GM12878 (cell line): ENCODE measurements around the gene TMEM174. TPM values are rescaled to one million over a fixed set of nuclear protein-coding genes. Genes with fewer than 3 reads are reported as not detected.
A peak's percentile ranks its signal among the peaks of the same experiment; 100 is the strongest.

Source experiments
- BACH1 ChIP-seq: fragments of 450-650 bp; IDR thresholded peaks from 2 replicates; pipeline ENCODE4 v1.6.1; 2017; ENCODE audit warnings: mild to moderate bottlenecking, borderline replicate concordance
- BHLHE40 ChIP-seq, 2 experiments: fragments of 450-650 bp in 1 of 2; IDR thresholded peaks; 2 replicates each; pipeline ENCODE4 v1.6.1; 2011 to 2017; ENCODE audit warnings: low read depth in 2 of 2, borderline replicate concordance in 1 of 2, improper control_type of control experiment in 1 of 2, low read length in 1 of 2, mild to moderate bottlenecking in 1 of 2
- BMI1 ChIP-seq: fragments of 450-650 bp; IDR thresholded peaks from 2 replicates; pipeline ENCODE4 v1.6.1; 2016; ENCODE audit warnings: mild to moderate bottlenecking, moderate library complexity, borderline replicate concordance
- ETV6 ChIP-seq, 2 experiments: fragments of 450-650 bp in 1 of 2; IDR thresholded peaks in 1 of 2; conservative IDR thresholded peaks in 1 of 2; 2 replicates each; pipeline ENCODE4 v1.6.1; 2014; ENCODE audit warnings: antibody characterized with exemption in 1 of 2, borderline replicate concordance in 1 of 2, low read depth in 1 of 2, mild to moderate bottlenecking in 1 of 2, moderate library complexity in 1 of 2
- HCFC1 ChIP-seq: fragments of 150-350 bp; IDR thresholded peaks from 2 replicates; pipeline ENCODE4 v1.6.1; 2014; ENCODE audit warnings: low read length
- IKZF1 ChIP-seq: fragments of 450-650 bp; conservative IDR thresholded peaks from 2 replicates; pipeline ENCODE4 v1.6.1; 2017; ENCODE audit warnings: antibody characterized with exemption, mild to moderate bottlenecking
- KDM1A ChIP-seq: fragments of 200-600 bp; sonication (generic); IDR thresholded peaks from 2 replicates; pipeline ENCODE4 v1.6.1; 2016; ENCODE audit warnings: borderline replicate concordance
- NFXL1 ChIP-seq: fragments of 450-650 bp; IDR thresholded peaks from 2 replicates; pipeline ENCODE4 v1.6.1; 2017; ENCODE audit warnings: antibody characterized with exemption, mild to moderate bottlenecking, borderline replicate concordance
- NR2C1 ChIP-seq: fragments of 450-650 bp; IDR thresholded peaks from 2 replicates; pipeline ENCODE4 v1.6.1; 2017; ENCODE audit warnings: antibody characterized with exemption, mild to moderate bottlenecking, moderate library complexity
- NRF1 ChIP-seq: conservative IDR thresholded peaks from 2 replicates; pipeline ENCODE4 v1.6.1; 2011; ENCODE audit warnings: mild to moderate bottlenecking, low read depth, low read length, improper control_type of control experiment
- PML ChIP-seq: IDR thresholded peaks from 2 replicates; pipeline ENCODE4 v1.6.1; 2012; ENCODE audit warnings: low read length, inconsistent platforms
- RAD21 ChIP-seq: IDR thresholded peaks from 2 replicates; pipeline ENCODE4 v1.6.1; 2011; ENCODE audit warnings: mild to moderate bottlenecking, low read depth, low read length, moderate library complexity; ENCODE audit not compliant: insufficient read depth
- RB1 ChIP-seq: fragments of 450-650 bp; formaldehyde crosslinking; IDR thresholded peaks from 2 replicates; pipeline ENCODE4 v1.6.1; 2017; ENCODE audit warnings: mild to moderate bottlenecking, borderline replicate concordance
- SMARCA5 ChIP-seq: fragments of 450-650 bp; IDR thresholded peaks from 2 replicates; pipeline ENCODE4 v1.6.1; 2017; ENCODE audit warnings: mild to moderate bottlenecking
- SMC3 ChIP-seq: IDR thresholded peaks from 2 replicates; pipeline ENCODE4 v1.6.1; 2011; ENCODE audit warnings: low read length, improper control_type of control experiment, borderline replicate concordance
- SP1 ChIP-seq: IDR thresholded peaks from one replicate; pipeline ENCODE4 v1.6.1; 2011; ENCODE audit warnings: low read depth, low read length
- SUPT20H ChIP-seq: IDR thresholded peaks from 2 replicates; pipeline ENCODE4 v1.6.1; 2011; ENCODE audit warnings: low read depth, mild to moderate bottlenecking, low read length, moderate library complexity, borderline replicate concordance; ENCODE audit not compliant: control insufficient read depth
- YY1 ChIP-seq: IDR thresholded peaks from 2 replicates; pipeline ENCODE4 v1.6.1; 2011; ENCODE audit warnings: low read depth, mild to moderate bottlenecking, low read length
- ZNF622 ChIP-seq: fragments of 450-650 bp; IDR thresholded peaks from 2 replicates; pipeline ENCODE4 v1.6.1; 2017; ENCODE audit warnings: mild to moderate bottlenecking, inconsistent platforms
- polyA plus RNA-seq, 11 experiments: library from polyadenylated mRNA; depleted of rRNA in 4 of 11; unstranded in 6 of 11; stranded (reverse) in 5 of 11; fragments of >200 nt; fragmentation: Nextera tagmentation in 4 of 11; fragmentation: Illumina TruSeq in 1 of 11; extraction: Ambion mirVana in 4 of 11; extraction: Trizol in 1 of 11; gene quantifications; 1 replicate in 1 of 11; 2 replicates in 10 of 11; pipeline versions ENCODE4 v1.2.1 to v1.2.3, GENCODE V29; 2011 to 2016; ENCODE audit warnings: inconsistent platforms in 2 of 11, missing spikeins in 2 of 11, low read depth in 1 of 11
- total RNA-seq, 4 experiments: library from RNA; depleted of rRNA in 3 of 4; stranded (reverse); fragments of >200 nt in 3 of 4; fragmentation: Illumina TruSeq in 1 of 4; extraction: Trizol in 1 of 4; gene quantifications; 2 replicates each; pipeline versions ENCODE4 v1.2.1 to v1.2.3, GENCODE V29; 2013 to 2021
- TF ChIP-seq, protein P1 (sequence below): fragments of 450-650 bp; IDR thresholded peaks from 2 replicates; pipeline ENCODE4 v1.6.1; 2014; ENCODE audit warnings: mild to moderate bottlenecking
- TF ChIP-seq, protein P2 (sequence below), 3 experiments: IDR thresholded peaks in 2 of 3; conservative IDR thresholded peaks in 1 of 3; 2 replicates each; pipeline ENCODE4 v1.5.1; 2011; ENCODE audit warnings: low read depth in 3 of 3, low read length in 3 of 3, mild to moderate bottlenecking in 3 of 3, control low read depth in 2 of 3, moderate library complexity in 2 of 3, inconsistent platforms in 1 of 3, mixed read lengths in 1 of 3; ENCODE audit not compliant: control insufficient read depth in 2 of 3, insufficient read depth in 1 of 3; ENCODE audit errors: extremely low read depth in 1 of 3
- TF ChIP-seq, protein P3 (sequence below): fragments of 450-650 bp; IDR thresholded peaks from 2 replicates; pipeline ENCODE4 v1.6.1; 2017; ENCODE audit warnings: mild to moderate bottlenecking, moderate library complexity
- TF ChIP-seq, protein P4 (sequence below): IDR thresholded peaks from 2 replicates; pipeline ENCODE4 v1.6.1; 2012; ENCODE audit warnings: low read depth, low read length, improper control_type of control experiment

TMEM174 gene
- total and polyA plus RNA-seq, 10 of the 15 experiments (the other 5 are each of a cell fraction or from before 2014, with no cell fraction given) = not detected

DNA sequence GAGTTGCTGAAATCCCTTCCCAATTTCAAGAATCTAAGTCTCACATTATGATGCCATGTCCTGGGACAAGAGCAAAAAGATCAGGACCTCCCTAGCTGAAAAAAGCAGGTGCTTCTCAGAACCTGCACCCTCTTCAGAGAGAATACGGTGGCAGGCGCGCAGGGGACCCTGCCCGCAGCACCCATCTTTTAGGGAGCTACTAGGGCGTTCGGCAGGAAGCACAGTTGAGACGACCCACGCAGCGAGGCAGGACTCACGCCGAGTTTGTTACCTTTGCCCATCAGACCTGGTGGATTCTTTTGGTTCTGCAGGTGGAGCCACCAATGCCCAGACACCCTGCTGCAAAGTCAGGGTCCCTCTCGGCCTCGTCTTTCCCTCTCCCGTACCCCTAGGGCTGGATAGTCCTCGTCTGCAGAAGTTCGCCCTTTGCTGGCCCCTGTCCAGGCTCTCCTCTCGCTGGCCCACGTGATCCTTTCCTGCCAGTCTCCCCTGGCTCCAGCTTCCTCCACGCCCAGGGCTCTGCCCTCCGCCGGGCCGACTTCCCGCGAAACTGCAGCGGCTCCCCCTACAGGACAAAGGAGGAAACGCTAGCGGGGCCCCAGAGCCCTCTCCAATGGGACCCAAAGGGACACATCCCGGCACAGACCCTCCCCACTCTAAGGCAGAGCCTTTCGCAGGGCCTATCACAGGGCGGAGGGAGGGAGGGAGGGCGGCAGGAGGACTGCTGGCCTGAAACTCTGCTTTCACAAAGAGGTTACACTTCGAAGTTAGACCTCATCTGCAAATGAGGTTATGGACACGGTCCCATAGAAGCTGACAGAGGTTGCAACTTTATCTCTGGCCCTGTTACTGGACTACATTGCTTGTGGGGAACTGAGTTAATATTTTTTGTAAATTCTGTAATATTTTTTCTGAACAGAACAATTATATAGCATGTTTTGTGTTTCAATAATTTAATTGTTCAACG, 28.8 kb downstream of the TMEM174 start (continued):
- TF ChIP-seq, protein P1, sequence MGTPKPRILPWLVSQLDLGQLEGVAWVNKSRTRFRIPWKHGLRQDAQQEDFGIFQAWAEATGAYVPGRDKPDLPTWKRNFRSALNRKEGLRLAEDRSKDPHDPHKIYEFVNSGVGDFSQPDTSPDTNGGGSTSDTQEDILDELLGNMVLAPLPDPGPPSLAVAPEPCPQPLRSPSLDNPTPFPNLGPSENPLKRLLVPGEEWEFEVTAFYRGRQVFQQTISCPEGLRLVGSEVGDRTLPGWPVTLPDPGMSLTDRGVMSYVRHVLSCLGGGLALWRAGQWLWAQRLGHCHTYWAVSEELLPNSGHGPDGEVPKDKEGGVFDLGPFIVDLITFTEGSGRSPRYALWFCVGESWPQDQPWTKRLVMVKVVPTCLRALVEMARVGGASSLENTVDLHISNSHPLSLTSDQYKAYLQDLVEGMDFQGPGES = no peak
- TF ChIP-seq ETV6 (conservative IDR thresholded peaks at IDR 0.05 in 1 of 2, IDR thresholded peaks at IDR 0.05 in 1 of 2; ENCODE audit: borderline replicate concordance in 1 of 2, low read depth in 1 of 2) (no peak), NFXL1 (no peak), KDM1A (no peak), HCFC1 (no peak), PML (no peak), NR2C1 (no peak), RB1 (peak; percentile 41; the same call in 1 of the 2 replicates), BMI1 (no peak), IKZF1 (0 out of 2 replicates have a peak, but pooled peaks have one; percentile 15), BHLHE40 (IDR thresholded peaks at IDR 0.05; ENCODE audit: borderline replicate concordance in 1 of 2, low read depth in 2 of 2, low read length in 1 of 2) (peak in 1 of 2 experiments; percentile 31; a peak in 1 of 4 replicates), YY1 (no peak), RAD21 (peak; percentile 61), BACH1 (no peak), ZNF622 (no peak), NRF1 (no peak), SMC3 (peak; percentile 46; the same call in 1 of the 2 replicates), SP1 (no peak), SMARCA5 (no peak), SUPT20H (no peak)
- TF ChIP-seq, protein P2, sequence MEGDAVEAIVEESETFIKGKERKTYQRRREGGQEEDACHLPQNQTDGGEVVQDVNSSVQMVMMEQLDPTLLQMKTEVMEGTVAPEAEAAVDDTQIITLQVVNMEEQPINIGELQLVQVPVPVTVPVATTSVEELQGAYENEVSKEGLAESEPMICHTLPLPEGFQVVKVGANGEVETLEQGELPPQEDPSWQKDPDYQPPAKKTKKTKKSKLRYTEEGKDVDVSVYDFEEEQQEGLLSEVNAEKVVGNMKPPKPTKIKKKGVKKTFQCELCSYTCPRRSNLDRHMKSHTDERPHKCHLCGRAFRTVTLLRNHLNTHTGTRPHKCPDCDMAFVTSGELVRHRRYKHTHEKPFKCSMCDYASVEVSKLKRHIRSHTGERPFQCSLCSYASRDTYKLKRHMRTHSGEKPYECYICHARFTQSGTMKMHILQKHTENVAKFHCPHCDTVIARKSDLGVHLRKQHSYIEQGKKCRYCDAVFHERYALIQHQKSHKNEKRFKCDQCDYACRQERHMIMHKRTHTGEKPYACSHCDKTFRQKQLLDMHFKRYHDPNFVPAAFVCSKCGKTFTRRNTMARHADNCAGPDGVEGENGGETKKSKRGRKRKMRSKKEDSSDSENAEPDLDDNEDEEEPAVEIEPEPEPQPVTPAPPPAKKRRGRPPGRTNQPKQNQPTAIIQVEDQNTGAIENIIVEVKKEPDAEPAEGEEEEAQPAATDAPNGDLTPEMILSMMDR (IDR thresholded peaks at IDR 0.05 in 2 of 3, conservative IDR thresholded peaks at IDR 0.05 in 1 of 3; ENCODE audit: control insufficient read depth in 2 of 3, extremely low read depth in 1 of 3, insufficient read depth in 1 of 3, low read depth in 3 of 3, low read length in 3 of 3) = peak; percentile 69 to 90 (median 80)
- TF ChIP-seq, protein P3, sequence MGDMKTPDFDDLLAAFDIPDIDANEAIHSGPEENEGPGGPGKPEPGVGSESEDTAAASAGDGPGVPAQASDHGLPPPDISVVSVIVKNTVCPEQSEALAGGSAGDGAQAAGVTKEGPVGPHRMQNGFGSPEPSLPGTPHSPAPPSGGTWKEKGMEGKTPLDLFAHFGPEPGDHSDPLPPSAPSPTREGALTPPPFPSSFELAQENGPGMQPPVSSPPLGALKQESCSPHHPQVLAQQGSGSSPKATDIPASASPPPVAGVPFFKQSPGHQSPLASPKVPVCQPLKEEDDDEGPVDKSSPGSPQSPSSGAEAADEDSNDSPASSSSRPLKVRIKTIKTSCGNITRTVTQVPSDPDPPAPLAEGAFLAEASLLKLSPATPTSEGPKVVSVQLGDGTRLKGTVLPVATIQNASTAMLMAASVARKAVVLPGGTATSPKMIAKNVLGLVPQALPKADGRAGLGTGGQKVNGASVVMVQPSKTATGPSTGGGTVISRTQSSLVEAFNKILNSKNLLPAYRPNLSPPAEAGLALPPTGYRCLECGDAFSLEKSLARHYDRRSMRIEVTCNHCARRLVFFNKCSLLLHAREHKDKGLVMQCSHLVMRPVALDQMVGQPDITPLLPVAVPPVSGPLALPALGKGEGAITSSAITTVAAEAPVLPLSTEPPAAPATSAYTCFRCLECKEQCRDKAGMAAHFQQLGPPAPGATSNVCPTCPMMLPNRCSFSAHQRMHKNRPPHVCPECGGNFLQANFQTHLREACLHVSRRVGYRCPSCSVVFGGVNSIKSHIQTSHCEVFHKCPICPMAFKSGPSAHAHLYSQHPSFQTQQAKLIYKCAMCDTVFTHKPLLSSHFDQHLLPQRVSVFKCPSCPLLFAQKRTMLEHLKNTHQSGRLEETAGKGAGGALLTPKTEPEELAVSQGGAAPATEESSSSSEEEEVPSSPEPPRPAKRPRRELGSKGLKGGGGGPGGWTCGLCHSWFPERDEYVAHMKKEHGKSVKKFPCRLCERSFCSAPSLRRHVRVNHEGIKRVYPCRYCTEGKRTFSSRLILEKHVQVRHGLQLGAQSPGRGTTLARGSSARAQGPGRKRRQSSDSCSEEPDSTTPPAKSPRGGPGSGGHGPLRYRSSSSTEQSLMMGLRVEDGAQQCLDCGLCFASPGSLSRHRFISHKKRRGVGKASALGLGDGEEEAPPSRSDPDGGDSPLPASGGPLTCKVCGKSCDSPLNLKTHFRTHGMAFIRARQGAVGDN = no peak
- TF ChIP-seq, protein P4, sequence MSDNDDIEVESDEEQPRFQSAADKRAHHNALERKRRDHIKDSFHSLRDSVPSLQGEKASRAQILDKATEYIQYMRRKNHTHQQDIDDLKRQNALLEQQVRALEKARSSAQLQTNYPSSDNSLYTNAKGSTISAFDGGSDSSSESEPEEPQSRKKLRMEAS = no peak
